Nephron progenitor cell (in vitro differentiated cells): ENCODE measurements around the gene FTO.
"Not testable (repeated sequence)": the region's sequence is repeated elsewhere in the genome, so short reads cannot be mapped to it uniquely, and the experiment has no call there.

Source experiments
- DNase-seq: peaks from one replicate; pipeline ENCODE4 v3.0.0; 2021
- H3K27ac Mint-ChIP-seq: 2 replicates; pipeline ENCODE4 v1.8.0; 2021; ENCODE audit warnings: mild to moderate bottlenecking, moderate library complexity, mixed read lengths
- H3K27me3 Mint-ChIP-seq: 2 replicates; pipeline ENCODE4 v1.8.0; 2021; ENCODE audit warnings: mild to moderate bottlenecking, low read depth, mixed read lengths; ENCODE audit not compliant: poor library complexity
- H3K36me3 Mint-ChIP-seq: 2 replicates; pipeline ENCODE4 v1.8.0; 2021; ENCODE audit warnings: low read depth, mixed read lengths
- H3K4me1 Mint-ChIP-seq: 2 replicates; pipeline ENCODE4 v1.8.0; 2021; ENCODE audit warnings: mixed read lengths
- H3K4me3 Mint-ChIP-seq: 2 replicates; pipeline ENCODE4 v1.8.0; 2021; ENCODE audit warnings: mild to moderate bottlenecking, moderate library complexity, mixed read lengths
- H3K9me3 Mint-ChIP-seq: 2 replicates; pipeline ENCODE4 v1.8.0; 2021; ENCODE audit warnings: mild to moderate bottlenecking, moderate library complexity, mixed read lengths
- TF ChIP-seq, protein P1 (sequence below): fragments of 200-600 bp; sonication (generic); IDR thresholded peaks from 2 replicates; pipeline ENCODE4 v1.5.0; 2021; ENCODE audit warnings: antibody characterized with exemption

The FTO gene

DNA sequence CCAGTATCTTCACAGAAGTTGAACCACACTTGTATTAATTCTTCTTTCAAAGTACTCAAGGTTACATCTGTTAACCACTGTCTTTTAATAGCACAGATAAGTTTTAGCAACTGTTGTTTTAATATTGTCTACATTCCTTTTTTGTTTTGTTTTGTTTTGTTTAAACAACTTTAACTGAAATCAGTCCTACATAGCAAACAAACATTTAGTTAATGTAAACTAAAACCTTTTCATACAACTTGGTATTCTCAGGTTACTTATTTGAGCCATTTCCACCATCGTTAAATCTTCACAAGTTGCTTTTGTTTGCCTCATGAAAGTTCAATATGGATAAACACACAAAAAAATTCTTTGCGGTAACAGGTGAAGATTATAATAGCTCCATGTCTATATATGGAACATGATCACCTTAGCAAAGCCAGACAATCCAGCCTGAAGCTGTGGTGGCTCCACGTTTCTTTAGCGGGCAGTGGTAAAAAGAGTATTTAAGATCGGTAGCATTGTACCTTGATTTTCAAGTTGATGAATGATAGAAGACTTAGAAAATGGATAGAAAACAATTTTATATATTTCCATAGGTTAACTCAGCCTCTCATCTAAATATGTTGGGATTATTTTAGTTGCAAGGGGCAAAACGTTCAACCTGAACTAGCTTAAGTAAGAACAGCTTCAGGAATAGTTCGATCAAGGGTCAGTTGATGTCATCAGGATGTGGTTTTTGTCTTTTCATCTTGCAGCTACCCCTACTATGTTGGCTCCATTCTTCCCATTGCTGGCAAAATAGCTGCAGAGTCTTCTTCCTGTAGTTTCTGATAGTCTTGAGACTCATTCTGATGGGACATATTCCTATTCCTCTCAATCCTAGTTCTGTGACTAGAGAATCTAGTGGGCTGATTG, 182.8 kb downstream of the FTO start:
- Mint-ChIP-seq H3K9me3 (no peaks in the 10 kb centered on the region), H3K27me3 (no peaks in the 10 kb centered on the region), H3K4me1 (no peaks in the 10 kb centered on the region), H3K4me3 (no peak overlapping the region), H3K36me3 (peaks cover 42% of the 10 kb centered on the region), H3K27ac (no peak overlapping the region)
- TF ChIP-seq, protein P1, sequence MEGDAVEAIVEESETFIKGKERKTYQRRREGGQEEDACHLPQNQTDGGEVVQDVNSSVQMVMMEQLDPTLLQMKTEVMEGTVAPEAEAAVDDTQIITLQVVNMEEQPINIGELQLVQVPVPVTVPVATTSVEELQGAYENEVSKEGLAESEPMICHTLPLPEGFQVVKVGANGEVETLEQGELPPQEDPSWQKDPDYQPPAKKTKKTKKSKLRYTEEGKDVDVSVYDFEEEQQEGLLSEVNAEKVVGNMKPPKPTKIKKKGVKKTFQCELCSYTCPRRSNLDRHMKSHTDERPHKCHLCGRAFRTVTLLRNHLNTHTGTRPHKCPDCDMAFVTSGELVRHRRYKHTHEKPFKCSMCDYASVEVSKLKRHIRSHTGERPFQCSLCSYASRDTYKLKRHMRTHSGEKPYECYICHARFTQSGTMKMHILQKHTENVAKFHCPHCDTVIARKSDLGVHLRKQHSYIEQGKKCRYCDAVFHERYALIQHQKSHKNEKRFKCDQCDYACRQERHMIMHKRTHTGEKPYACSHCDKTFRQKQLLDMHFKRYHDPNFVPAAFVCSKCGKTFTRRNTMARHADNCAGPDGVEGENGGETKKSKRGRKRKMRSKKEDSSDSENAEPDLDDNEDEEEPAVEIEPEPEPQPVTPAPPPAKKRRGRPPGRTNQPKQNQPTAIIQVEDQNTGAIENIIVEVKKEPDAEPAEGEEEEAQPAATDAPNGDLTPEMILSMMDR, result no peak
- no peak for DNase-seq

DNA sequence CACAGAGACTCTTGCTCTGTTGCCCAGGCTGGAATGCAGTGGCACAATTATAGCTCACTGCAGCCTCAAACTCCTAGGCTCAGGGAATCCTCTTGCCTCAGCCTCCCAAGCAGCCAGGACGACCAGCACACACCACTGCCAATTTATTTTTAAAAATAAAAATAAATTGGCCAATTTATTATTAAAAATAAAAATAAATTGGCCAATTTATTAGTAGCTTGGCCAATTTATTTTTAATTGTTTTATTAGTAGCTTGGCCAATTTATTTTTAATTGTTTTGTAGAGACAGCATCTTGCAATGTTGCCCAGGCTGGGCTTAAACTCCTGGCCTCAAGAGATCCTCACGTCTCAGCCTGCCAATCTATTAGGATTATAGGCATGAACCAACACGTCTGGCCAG, 184.3 kb downstream of the FTO start:
- H3K9me3 Mint-ChIP-seq, result no peaks in the 10 kb centered on the region
- H3K4me3 Mint-ChIP-seq, result no peak overlapping the region
- peaks cover 9% of the 10 kb centered on the region for H3K4me1 Mint-ChIP-seq
- H3K27me3 Mint-ChIP-seq, result peaks cover 4% of the 10 kb centered on the region
- TF ChIP-seq, protein P1, result no peak
- no peak for DNase-seq
- H3K36me3 Mint-ChIP-seq, result peaks cover 38% of the 10 kb centered on the region
- no peak overlapping the region for H3K27ac Mint-ChIP-seq

DNA sequence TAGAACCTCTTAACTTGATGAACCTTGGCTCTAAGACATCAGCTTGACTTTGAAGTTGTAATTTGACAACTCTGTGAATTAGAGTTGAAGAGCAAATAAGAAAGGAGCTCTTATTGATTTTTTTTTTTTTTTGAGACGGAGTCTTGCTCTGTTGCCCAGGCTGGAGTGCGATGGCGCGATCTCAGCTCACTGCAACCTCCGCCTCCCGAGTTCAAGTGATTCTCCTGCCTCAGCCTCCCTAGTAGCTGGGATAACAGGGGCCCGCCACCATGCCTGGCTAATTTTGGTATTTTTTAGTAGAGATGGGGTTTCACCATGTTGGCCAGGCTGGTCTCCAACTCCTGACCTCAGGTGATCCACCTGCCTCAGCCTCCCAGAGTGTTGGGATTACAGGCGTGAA, 186.9 kb downstream of the FTO start:
- DNase-seq, H3K9me3 Mint-ChIP-seq, H3K27ac Mint-ChIP-seq, H3K4me3 Mint-ChIP-seq, H3K27me3 Mint-ChIP-seq: not testable (repeated sequence)
- Mint-ChIP-seq H3K36me3 (peaks cover 16% of the 10 kb centered on the region), H3K4me1 (peaks cover 35% of the 10 kb centered on the region)

DNA sequence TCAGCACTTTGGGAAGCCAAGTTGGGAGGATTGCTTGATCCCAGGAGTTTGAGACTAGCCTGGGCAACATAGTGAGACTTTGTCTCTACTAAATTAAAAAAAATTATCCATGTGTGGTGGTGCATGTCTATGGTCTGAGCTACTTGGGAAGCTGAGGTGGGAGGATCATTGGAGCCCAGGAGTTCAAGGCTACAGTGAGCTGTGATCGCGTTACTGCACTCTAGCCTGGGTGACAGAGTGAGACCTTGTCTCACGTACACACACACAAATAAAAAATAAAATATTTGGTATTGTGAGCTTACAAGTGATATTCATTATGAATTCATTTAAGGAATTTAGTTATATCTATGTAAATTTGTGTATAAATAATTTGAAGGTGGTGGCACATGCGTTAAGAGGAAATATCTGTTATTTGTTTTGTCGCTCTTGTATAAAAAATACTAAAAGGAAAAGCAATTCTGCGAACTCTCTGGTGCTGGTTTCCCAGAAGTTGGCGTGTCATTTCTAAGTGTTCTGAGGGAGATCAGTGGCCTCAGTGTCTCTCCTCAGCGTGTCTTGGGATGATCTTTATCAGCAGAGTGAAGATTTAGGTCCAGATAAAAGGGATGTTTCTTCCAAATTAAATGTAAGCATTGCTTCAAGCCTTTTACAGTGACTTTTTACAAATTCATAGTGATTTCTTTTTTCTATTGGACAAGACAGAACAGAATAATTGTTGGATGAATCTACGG, 187.6 kb downstream of the FTO start:
- no peak for DNase-seq
- H3K9me3 Mint-ChIP-seq, result no peaks in the 10 kb centered on the region
- peaks cover 13% of the 10 kb centered on the region for H3K36me3 Mint-ChIP-seq
- no peak overlapping the region for H3K4me3 Mint-ChIP-seq
- peaks cover 4% of the 10 kb centered on the region for H3K27me3 Mint-ChIP-seq
- TF ChIP-seq, protein P1, result no peak
- peaks cover 36% of the 10 kb centered on the region for H3K4me1 Mint-ChIP-seq
- no peak overlapping the region for H3K27ac Mint-ChIP-seq

DNA sequence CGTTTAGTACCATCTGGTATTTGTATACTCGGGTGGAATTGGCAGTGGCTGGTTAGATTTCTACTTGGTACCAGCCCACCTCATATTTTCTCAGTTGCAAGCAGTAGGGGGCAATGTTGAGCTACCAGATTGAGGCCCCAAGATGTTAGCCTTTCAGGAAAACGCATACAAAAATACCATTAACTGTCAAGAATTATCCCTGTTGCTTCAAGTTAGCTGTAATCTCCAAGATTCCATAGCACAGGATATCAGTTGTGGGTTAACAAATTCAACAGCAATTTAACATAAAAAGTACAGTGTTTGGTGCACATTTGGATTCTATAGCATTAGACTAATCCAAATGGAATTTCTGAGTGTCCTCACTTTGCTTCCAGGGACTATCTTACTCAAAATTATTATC, 188.2 kb downstream of the FTO start:
- Mint-ChIP-seq H3K9me3 (no peaks in the 10 kb centered on the region), H3K27me3 (peaks cover 4% of the 10 kb centered on the region), H3K4me3 (no peak overlapping the region), H3K36me3 (peaks cover 7% of the 10 kb centered on the region), H3K4me1 (peaks cover 36% of the 10 kb centered on the region), H3K27ac (no peak overlapping the region)
- DNase-seq, result peak; percentile 60
- TF ChIP-seq, protein P1, result peak; percentile 76

DNA sequence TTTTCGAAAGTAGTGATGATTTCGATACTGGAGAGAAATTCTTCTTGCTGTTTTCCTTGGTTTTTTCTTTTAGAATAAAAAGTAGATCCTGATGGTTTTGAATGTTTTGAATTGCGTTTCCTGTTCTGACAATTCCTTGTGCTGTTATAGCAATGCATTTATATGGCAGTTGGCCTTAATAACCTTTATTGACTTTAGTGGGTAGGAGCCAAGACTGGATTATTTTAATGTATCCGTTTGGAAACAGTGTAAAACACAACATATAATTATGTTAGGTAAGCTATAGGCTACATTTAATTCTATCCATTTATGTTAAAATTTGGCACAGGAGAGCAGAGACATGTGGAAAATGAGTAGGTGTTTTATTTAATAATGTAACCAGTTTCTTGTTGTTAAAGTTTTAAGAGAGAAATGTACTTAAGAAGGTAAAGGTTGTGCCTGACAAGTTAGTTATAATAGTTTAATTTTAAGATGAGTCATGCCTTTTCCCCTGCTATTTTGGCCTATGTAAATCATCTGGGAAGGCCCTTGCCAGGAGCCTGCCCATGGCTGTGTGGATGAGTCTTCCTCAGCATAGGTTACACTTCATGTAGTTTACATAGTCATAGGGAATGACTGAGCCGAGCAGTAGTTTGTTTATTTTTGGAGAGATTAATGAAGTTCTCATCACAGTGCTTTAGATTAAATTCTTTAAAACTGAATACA, 189.9 kb downstream of the FTO start:
- Mint-ChIP-seq H3K9me3 (no peaks in the 10 kb centered on the region), H3K4me3 (no peak overlapping the region), H3K27me3 (peaks cover 4% of the 10 kb centered on the region), H3K36me3 (peaks cover 5% of the 10 kb centered on the region), H3K4me1 (peaks cover 36% of the 10 kb centered on the region), H3K27ac (no peak overlapping the region)
- TF ChIP-seq, protein P1, result no peak
- DNase-seq, result no peak
